Kidney epithelial cell (primary cell): ENCODE measurements around the gene SLC35F3. TPM values are rescaled to one million over a fixed set of nuclear protein-coding genes. Genes with fewer than 3 reads are reported as not detected.

Experiments used
- DNase-seq: peaks from one replicate; pipeline ENCODE4 v3.0.0-alpha.2; 2010; ENCODE audit warnings: low read depth
- H3K27me3 ChIP-seq: 2 replicates; pipeline ENCODE4 v1.6.0; 2011; ENCODE audit warnings: low read length; ENCODE audit not compliant: control insufficient read depth, insufficient read depth
- H3K36me3 ChIP-seq: 2 replicates; pipeline ENCODE4 v1.5.1; 2011; ENCODE audit warnings: low read length; ENCODE audit not compliant: control insufficient read depth, insufficient read depth
- H3K4me3 ChIP-seq: 2 replicates; pipeline ENCODE4 v1.5.1; 2011; ENCODE audit warnings: low read depth, mild to moderate bottlenecking, control low read depth, low read length
- total RNA-seq: library from RNA; depleted of rRNA; stranded (reverse); fragments of >200 nt; gene quantifications from 2 replicates; pipeline ENCODE4 v1.2.3, GENCODE V29; 2015
- TF ChIP-seq, protein P1 (sequence below): IDR thresholded peaks from 2 replicates; pipeline ENCODE4 v1.5.1; 2011; ENCODE audit warnings: mild to moderate bottlenecking, moderate library complexity, low read length, control low read depth, inconsistent platforms; ENCODE audit not compliant: insufficient read depth, poor library complexity, severe bottlenecking

The SLC35F3 gene
- total RNA-seq: 1.1 TPM in 2 replicates

- no peaks in the 10 kb centered on the region for H3K27me3 ChIP-seq
- H3K36me3 ChIP-seq: no peaks in the 10 kb centered on the region
- TF ChIP-seq, protein P1, sequence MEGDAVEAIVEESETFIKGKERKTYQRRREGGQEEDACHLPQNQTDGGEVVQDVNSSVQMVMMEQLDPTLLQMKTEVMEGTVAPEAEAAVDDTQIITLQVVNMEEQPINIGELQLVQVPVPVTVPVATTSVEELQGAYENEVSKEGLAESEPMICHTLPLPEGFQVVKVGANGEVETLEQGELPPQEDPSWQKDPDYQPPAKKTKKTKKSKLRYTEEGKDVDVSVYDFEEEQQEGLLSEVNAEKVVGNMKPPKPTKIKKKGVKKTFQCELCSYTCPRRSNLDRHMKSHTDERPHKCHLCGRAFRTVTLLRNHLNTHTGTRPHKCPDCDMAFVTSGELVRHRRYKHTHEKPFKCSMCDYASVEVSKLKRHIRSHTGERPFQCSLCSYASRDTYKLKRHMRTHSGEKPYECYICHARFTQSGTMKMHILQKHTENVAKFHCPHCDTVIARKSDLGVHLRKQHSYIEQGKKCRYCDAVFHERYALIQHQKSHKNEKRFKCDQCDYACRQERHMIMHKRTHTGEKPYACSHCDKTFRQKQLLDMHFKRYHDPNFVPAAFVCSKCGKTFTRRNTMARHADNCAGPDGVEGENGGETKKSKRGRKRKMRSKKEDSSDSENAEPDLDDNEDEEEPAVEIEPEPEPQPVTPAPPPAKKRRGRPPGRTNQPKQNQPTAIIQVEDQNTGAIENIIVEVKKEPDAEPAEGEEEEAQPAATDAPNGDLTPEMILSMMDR: no peak
- no peak for DNase-seq
- H3K4me3 ChIP-seq: peak within 1 kb of the TSS; percentile 57
Measured at GRCh38 chr1:233904633-233905415, at the start of gene SLC35F3. Gene SLC35F3 (plus strand): TSS chr1:233904676.

- Histone ChIP-seq H3K36me3 (no peaks in the 10 kb centered on the region), H3K27me3 (no peaks in the 10 kb centered on the region), H3K4me3 (no peak overlapping the region)
- TF ChIP-seq, protein P1: no peak
- no peak for DNase-seq
Measured at GRCh38 chr1:233859446-233859845, 45.0 kb upstream of the SLC35F3 start.

DNA sequence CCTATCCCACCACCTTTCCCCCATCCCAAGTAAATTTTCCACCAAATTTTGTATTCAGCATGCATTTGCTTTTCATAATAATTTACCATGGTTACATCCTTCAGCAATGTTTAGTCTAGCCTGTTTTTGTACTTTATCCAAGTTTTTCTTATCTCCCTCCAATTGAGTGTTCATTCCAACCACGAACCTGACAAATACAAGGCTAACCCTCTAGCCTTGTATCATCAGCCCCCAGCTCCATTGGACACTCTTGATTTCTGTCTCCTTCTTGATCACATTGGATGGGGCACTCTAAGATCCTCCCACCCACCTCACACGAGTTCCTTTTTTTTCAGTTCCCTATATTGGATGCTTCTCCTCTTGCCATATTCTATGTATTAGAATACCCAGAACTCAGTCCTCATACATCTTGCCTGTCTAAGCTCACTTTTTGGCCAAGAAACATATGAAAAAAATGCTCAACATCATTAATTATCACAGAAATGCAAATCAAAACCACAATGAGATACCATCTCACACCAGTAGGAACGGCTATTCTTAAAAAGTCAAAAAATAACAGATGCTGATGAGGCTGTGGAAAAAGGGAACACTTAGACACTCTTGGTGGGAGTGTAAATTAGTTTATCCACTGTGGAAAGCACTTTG is 40.5 kb upstream of the SLC35F3 start:
- H3K27me3 ChIP-seq: no peaks in the 10 kb centered on the region
- no peak overlapping the region for H3K4me3 ChIP-seq
- no peak for DNase-seq
- H3K36me3 ChIP-seq: no peaks in the 10 kb centered on the region
- TF ChIP-seq, protein P1: no peak

- no peak for DNase-seq
- Histone ChIP-seq H3K36me3 (no peaks in the 10 kb centered on the region), H3K27me3 (no peaks in the 10 kb centered on the region), H3K4me3 (no peak overlapping the region)
- TF ChIP-seq, protein P1: no peak
Measured at GRCh38 chr1:233864578-233864977, 39.9 kb upstream of the SLC35F3 start.

- Histone ChIP-seq H3K27me3 (no peaks in the 10 kb centered on the region), H3K4me3 (no peak overlapping the region), H3K36me3 (no peaks in the 10 kb centered on the region)
- TF ChIP-seq, protein P1: no peak
- no peak for DNase-seq
Measured at GRCh38 chr1:233865216-233865615, 39.3 kb upstream of the SLC35F3 start.
